Neural cell (in vitro differentiated cells): Measurements from ENCODE around the gene EFCC1. TPM values are rescaled to one million over a fixed set of nuclear protein-coding genes. Genes with fewer than 3 reads are reported as not detected.

Experiments
- H2AFZ ChIP-seq: fragments of 200-600, 300-800 bp; sonication (generic), shearing (Covaris generic); 2 replicates; pipeline ENCODE4 v1.6.0; 2014; ENCODE audit warnings: low read depth, mild to moderate bottlenecking, antibody characterized with exemption, low read length, moderate library complexity
- H3F3A ChIP-seq: fragments of 200-600 bp; shearing (Covaris generic); 2 replicates; pipeline ENCODE4 v1.6.1; 2016; ENCODE audit warnings: mild to moderate bottlenecking, moderate library complexity, mixed read lengths, antibody characterized with exemption, low read length; ENCODE audit not compliant: insufficient read depth, poor library complexity, severe bottlenecking
- H3K27ac ChIP-seq: fragments of 200-600, 300-800 bp; sonication (generic), shearing (Covaris generic); 2 replicates; pipeline ENCODE4 v1.5.1; 2014; ENCODE audit warnings: mild to moderate bottlenecking, low read length, moderate library complexity
- H3K27me3 ChIP-seq: fragments of 300-800, 200-600 bp; sonication (generic), shearing (Covaris generic); 2 replicates; pipeline ENCODE4 v1.6.0; 2014; ENCODE audit warnings: mild to moderate bottlenecking, low read depth, low read length, moderate library complexity; ENCODE audit not compliant: insufficient read depth
- H3K36me3 ChIP-seq: fragments of 300-800, 200-600 bp; sonication (generic), shearing (Covaris generic); 2 replicates; pipeline ENCODE4 v1.5.1; 2014; ENCODE audit warnings: mild to moderate bottlenecking, antibody characterized with exemption, low read length, moderate library complexity; ENCODE audit not compliant: insufficient read depth
- H3K4me2 ChIP-seq: fragments of 300-800, 200-600 bp; sonication (generic), shearing (Covaris generic); 2 replicates; pipeline ENCODE4 v1.6.0; 2014; ENCODE audit warnings: mild to moderate bottlenecking, low read length
- H3K4me3 ChIP-seq: fragments of 300-800, 200-600 bp; sonication (generic), shearing (Covaris generic); 2 replicates; pipeline ENCODE4 v1.5.1; 2014; ENCODE audit warnings: mild to moderate bottlenecking, low read length, moderate library complexity
- H3K79me2 ChIP-seq: fragments of 200-600 bp; shearing (Covaris generic); replicated peaks from 2 replicates; pipeline ENCODE4 v1.6.0; 2014; ENCODE audit warnings: mild to moderate bottlenecking, low read length, moderate library complexity; ENCODE audit not compliant: insufficient read depth
- H3K9ac ChIP-seq: fragments of 300-800, 200-600 bp; sonication (generic), shearing (Covaris generic); 2 replicates; pipeline ENCODE4 v1.6.1; 2016; ENCODE audit warnings: mild to moderate bottlenecking, low read length, mixed read lengths
- H3K9me2 ChIP-seq: fragments of 200-600 bp; shearing (Covaris generic); 2 replicates; pipeline ENCODE4 v1.6.1; 2016; ENCODE audit warnings: mild to moderate bottlenecking, low read length, mixed read lengths; ENCODE audit not compliant: insufficient read depth
- H3K9me3 ChIP-seq: fragments of 200-600, 300-800 bp; sonication (generic), shearing (Covaris generic); 2 replicates; pipeline ENCODE4 v1.6.1; 2016; ENCODE audit warnings: mild to moderate bottlenecking, mixed run types, low read length, moderate library complexity, mixed read lengths
- H4K20me1 ChIP-seq: fragments of 200-600 bp; shearing (Covaris generic); 2 replicates; pipeline ENCODE4 v1.6.1; 2016; ENCODE audit warnings: mild to moderate bottlenecking, mixed run types; ENCODE audit not compliant: insufficient read depth
- EP300 ChIP-seq: fragments of 450-650 bp; conservative IDR thresholded peaks from 2 replicates; pipeline ENCODE4 v1.6.1; 2014; ENCODE audit warnings: antibody characterized with exemption, mild to moderate bottlenecking, moderate library complexity; ENCODE audit not compliant: poor library complexity, severe bottlenecking
- EZH2 ChIP-seq: fragments of 200-600, 300-800 bp; shearing (Covaris generic), sonication (generic); IDR thresholded peaks from 2 replicates; pipeline ENCODE4 v1.6.1; 2014; ENCODE audit warnings: antibody characterized with exemption, low read length, borderline replicate concordance, mild to moderate bottlenecking; ENCODE audit not compliant: insufficient read depth, poor library complexity, severe bottlenecking
- MXI1 ChIP-seq: fragments of 450-650 bp; conservative IDR thresholded peaks from 2 replicates; pipeline ENCODE4 v1.6.1; 2014; ENCODE audit warnings: antibody characterized with exemption, mild to moderate bottlenecking; ENCODE audit not compliant: poor library complexity, severe bottlenecking
- POLR2AphosphoS5 ChIP-seq: IDR thresholded peaks from 2 replicates; pipeline ENCODE4 v1.6.1; 2012
- RAD21 ChIP-seq: fragments of 450-650 bp; conservative IDR thresholded peaks from 2 replicates; pipeline ENCODE4 v1.6.1; 2014; ENCODE audit warnings: antibody characterized with exemption, mild to moderate bottlenecking, moderate library complexity
- SMC3 ChIP-seq: fragments of 450-650 bp; conservative IDR thresholded peaks from 2 replicates; pipeline ENCODE4 v1.6.1; 2014; ENCODE audit warnings: antibody characterized with exemption, mild to moderate bottlenecking, moderate library complexity; ENCODE audit not compliant: poor library complexity
- TAF1 ChIP-seq: IDR thresholded peaks from 2 replicates; pipeline ENCODE4 v1.6.1; 2012; ENCODE audit warnings: low read depth
- polyA plus RNA-seq: library from polyadenylated mRNA; depleted of rRNA; stranded (reverse); fragments of >200 nt; gene quantifications from 2 replicates; pipeline ENCODE4 v1.2.3, GENCODE V29; 2014
- TF ChIP-seq, protein P1 (sequence below): IDR thresholded peaks from 2 replicates; pipeline ENCODE4 v1.6.1; 2012; ENCODE audit warnings: borderline replicate concordance
- TF ChIP-seq, protein P2 (sequence below): fragments of 450-650 bp; IDR thresholded peaks from 2 replicates; pipeline ENCODE4 v1.5.1; 2014; ENCODE audit warnings: antibody characterized with exemption, mild to moderate bottlenecking, moderate library complexity; ENCODE audit not compliant: poor library complexity, severe bottlenecking

The EFCC1 gene
- polyA plus RNA-seq, 1 donor from 2014 or later = not detected

DNA sequence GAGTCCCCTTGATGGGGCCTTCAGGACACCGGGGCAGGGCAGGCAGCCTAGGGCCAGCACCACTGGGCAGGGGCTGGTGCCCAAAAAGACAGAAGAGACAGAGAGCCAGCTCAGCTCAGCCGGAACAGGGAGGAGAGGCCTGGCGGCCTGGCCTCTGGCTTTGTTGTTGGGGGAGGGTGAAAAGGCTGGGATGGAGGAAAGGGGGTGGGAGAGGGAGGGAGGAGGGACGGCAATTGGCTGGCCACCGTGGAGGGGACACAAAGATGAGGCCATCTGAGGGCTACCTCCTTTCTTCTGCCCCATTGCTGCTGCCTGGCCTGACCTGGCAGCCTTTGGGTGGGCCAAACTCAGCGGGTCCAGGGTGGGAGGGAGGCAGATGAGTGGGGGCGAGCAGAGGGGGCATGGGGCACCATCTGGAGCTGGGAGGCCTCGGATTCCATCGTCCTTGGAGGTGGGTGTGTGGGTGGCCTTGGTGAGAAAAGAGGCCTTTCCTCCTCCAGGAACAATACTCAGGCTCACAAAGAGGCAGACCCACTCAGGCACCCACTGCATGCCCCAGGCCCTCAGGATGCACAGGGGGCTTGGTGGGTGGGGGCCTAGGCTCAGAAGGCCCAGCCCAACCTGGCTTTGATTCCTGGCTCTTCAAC, 9.3 kb downstream of the EFCC1 start:
- TF ChIP-seq MXI1 = no peak
- TF ChIP-seq, protein P1, sequence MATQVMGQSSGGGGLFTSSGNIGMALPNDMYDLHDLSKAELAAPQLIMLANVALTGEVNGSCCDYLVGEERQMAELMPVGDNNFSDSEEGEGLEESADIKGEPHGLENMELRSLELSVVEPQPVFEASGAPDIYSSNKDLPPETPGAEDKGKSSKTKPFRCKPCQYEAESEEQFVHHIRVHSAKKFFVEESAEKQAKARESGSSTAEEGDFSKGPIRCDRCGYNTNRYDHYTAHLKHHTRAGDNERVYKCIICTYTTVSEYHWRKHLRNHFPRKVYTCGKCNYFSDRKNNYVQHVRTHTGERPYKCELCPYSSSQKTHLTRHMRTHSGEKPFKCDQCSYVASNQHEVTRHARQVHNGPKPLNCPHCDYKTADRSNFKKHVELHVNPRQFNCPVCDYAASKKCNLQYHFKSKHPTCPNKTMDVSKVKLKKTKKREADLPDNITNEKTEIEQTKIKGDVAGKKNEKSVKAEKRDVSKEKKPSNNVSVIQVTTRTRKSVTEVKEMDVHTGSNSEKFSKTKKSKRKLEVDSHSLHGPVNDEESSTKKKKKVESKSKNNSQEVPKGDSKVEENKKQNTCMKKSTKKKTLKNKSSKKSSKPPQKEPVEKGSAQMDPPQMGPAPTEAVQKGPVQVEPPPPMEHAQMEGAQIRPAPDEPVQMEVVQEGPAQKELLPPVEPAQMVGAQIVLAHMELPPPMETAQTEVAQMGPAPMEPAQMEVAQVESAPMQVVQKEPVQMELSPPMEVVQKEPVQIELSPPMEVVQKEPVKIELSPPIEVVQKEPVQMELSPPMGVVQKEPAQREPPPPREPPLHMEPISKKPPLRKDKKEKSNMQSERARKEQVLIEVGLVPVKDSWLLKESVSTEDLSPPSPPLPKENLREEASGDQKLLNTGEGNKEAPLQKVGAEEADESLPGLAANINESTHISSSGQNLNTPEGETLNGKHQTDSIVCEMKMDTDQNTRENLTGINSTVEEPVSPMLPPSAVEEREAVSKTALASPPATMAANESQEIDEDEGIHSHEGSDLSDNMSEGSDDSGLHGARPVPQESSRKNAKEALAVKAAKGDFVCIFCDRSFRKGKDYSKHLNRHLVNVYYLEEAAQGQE = no peak
- TF ChIP-seq SMC3 = no peak
- no peak for TF ChIP-seq RAD21
- TF ChIP-seq EP300 = no peak
- TF ChIP-seq, protein P2, sequence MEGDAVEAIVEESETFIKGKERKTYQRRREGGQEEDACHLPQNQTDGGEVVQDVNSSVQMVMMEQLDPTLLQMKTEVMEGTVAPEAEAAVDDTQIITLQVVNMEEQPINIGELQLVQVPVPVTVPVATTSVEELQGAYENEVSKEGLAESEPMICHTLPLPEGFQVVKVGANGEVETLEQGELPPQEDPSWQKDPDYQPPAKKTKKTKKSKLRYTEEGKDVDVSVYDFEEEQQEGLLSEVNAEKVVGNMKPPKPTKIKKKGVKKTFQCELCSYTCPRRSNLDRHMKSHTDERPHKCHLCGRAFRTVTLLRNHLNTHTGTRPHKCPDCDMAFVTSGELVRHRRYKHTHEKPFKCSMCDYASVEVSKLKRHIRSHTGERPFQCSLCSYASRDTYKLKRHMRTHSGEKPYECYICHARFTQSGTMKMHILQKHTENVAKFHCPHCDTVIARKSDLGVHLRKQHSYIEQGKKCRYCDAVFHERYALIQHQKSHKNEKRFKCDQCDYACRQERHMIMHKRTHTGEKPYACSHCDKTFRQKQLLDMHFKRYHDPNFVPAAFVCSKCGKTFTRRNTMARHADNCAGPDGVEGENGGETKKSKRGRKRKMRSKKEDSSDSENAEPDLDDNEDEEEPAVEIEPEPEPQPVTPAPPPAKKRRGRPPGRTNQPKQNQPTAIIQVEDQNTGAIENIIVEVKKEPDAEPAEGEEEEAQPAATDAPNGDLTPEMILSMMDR = no peak
- no peak for TF ChIP-seq EZH2
- TF ChIP-seq POLR2AphosphoS5 = no peak
- no peak for TF ChIP-seq TAF1
- H3F3A ChIP-seq = no peaks in the 10 kb centered on the region
- H3K9me2 ChIP-seq = no peaks in the 10 kb centered on the region
- no peaks in the 10 kb centered on the region for H3K36me3 ChIP-seq
- no peaks in the 10 kb centered on the region for H3K27me3 ChIP-seq
- no peaks in the 10 kb centered on the region for H3K9me3 ChIP-seq
- no peaks in the 10 kb centered on the region for H3K79me2 ChIP-seq
- H4K20me1 ChIP-seq = no peaks in the 10 kb centered on the region
- no peak overlapping the region for H3K4me3 ChIP-seq
- H3K27ac ChIP-seq = no peak overlapping the region
- no peak overlapping the region for H3K4me2 ChIP-seq
- no peak overlapping the region for H2AFZ ChIP-seq
- H3K9ac ChIP-seq = no peak overlapping the region

DNA sequence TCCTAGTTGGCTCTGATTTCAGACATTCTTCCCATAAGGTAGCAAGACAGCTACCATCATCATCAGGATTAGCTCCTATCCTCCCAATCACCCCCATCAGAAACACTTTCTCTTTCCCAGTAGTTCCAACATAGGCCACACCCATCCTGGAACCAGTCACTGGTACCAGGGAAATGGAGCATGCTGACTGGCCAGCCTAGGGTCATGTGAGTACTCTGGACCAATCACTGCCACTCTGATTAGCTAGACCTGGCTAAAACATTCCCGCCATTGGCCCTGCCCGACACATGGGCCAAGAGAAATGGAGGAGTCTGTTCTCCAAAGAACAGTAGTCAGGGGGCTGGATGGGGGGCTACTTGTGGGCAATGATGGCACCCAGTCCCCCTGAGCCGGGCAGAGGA, 12.4 kb downstream of the EFCC1 start:
- no peaks in the 10 kb centered on the region for H4K20me1 ChIP-seq
- H3K4me2 ChIP-seq = no peak overlapping the region
- H3K79me2 ChIP-seq = no peaks in the 10 kb centered on the region
- no peak overlapping the region for H3K27ac ChIP-seq
- no peak for TF ChIP-seq EP300
- no peak for TF ChIP-seq EZH2
- TF ChIP-seq TAF1 = no peak
- TF ChIP-seq, protein P1 = no peak
- no peak for TF ChIP-seq MXI1
- TF ChIP-seq SMC3 = no peak
- TF ChIP-seq POLR2AphosphoS5 = no peak
- TF ChIP-seq RAD21 = no peak
- TF ChIP-seq, protein P2 = no peak
- no peaks in the 10 kb centered on the region for H3F3A ChIP-seq
- H3K9me2 ChIP-seq = no peaks in the 10 kb centered on the region
- H3K9ac ChIP-seq = no peak overlapping the region
- no peaks in the 10 kb centered on the region for H3K9me3 ChIP-seq
- no peak overlapping the region for H2AFZ ChIP-seq
- no peak overlapping the region for H3K4me3 ChIP-seq
- no peaks in the 10 kb centered on the region for H3K27me3 ChIP-seq
- no peaks in the 10 kb centered on the region for H3K36me3 ChIP-seq
